NCI-H460 (cell line): ENCODE results near the gene SIX1. TPM values are rescaled to one million over a fixed set of nuclear protein-coding genes. Genes with fewer than 3 reads are reported as not detected.

Experiments used
- DNase-seq: peaks from one replicate; pipeline ENCODE4 v3.0.0-alpha.2; 2016; ENCODE audit warnings: low read depth; ENCODE audit errors: extremely low read depth
- total RNA-seq: library from RNA; depleted of rRNA; stranded (reverse); fragments of >200 nt; shearing (Covaris generic); gene quantifications from 2 replicates; pipeline ENCODE4 v1.2.3, GENCODE V29; 2014; rRNA removed

SIX1 gene
- total RNA-seq, 1 experiment from 2014 or later = 8.4 TPM

GRCh38 chr14:60602291-60602690 lies 47.0 kb downstream of the SIX1 start:
- DNase-seq = no peak

DNA sequence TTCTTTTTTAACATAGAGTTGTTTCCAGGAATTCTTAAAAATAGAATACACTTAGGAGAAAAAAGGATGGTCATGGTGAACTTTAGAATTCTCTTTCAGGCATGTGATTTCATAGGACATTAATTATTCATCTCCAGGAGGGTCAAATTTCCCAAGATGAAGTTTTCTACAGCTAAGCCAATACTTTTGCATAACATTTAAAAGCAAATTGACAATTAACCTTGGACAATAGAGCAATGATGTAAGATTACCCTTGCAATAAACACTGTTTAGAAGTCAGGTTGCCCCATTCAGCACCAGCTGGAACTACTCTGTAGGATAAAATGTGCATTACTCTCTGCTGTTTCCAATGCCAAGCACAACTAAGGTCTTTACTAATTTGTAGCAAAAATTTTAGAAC lies 49.5 kb downstream of the SIX1 start:
- DNase-seq = no peak

GRCh38 chr14:60596139-60596538 lies 53.1 kb downstream of the SIX1 start:
- DNase-seq = no peak

- DNase-seq = no peak
Observed at GRCh38 chr14:60594062-60594461, 55.2 kb downstream of the SIX1 start.

Other genes starting within 250 kb of the SIX1 start
- 0.10 and 0.20 TPM in 2 replicates for gene C14orf39, start 163.4 kb downstream of the SIX1 start, total RNA-seq
- not detected in 2 replicates for gene SIX6, start 140.3 kb downstream of the SIX1 start, total RNA-seq
- 10.8 and 11.3 TPM in 2 replicates for gene SIX4, start 74.9 kb upstream of the SIX1 start, total RNA-seq
- 88.2 and 103 TPM in 2 replicates for gene MNAT1, start 85.3 kb upstream of the SIX1 start, total RNA-seq